Adrenal gland (tissue), 5 donors: Measurements from ENCODE around the gene DOCK10.

Experiments used
- POLR2A ChIP-seq, 2 donors: fragments of 450-650 bp; IDR thresholded peaks; one replicate each; pipeline ENCODE4 v1.6.1; 2017; ENCODE audit warnings: antibody characterized with exemption in 2 of 2, mild to moderate bottlenecking in 2 of 2, moderate library complexity in 1 of 2
- TF ChIP-seq, protein P1 (sequence below), 6 experiments: fragments of 450-650 bp in 4 of 6; fragments of 200-600 bp in 2 of 6; sonication (generic) in 1 of 6; IDR thresholded peaks; 1 replicate in 5 of 6; 2 replicates in 1 of 6; pipeline versions ENCODE4 v1.5.1 to v1.8.0; 2016 to 2021; ENCODE audit warnings: antibody characterized with exemption in 6 of 6, mild to moderate bottlenecking in 2 of 6, moderate library complexity in 1 of 6
- donor health status: DM: no; HTN: no; CAD: no.

GRCh38 chr2:224908818-224909217 is 133.4 kb downstream of the DOCK10 start:
- no peak for TF ChIP-seq POLR2A (IDR thresholded peaks at IDR 0.05)
- TF ChIP-seq, protein P1, sequence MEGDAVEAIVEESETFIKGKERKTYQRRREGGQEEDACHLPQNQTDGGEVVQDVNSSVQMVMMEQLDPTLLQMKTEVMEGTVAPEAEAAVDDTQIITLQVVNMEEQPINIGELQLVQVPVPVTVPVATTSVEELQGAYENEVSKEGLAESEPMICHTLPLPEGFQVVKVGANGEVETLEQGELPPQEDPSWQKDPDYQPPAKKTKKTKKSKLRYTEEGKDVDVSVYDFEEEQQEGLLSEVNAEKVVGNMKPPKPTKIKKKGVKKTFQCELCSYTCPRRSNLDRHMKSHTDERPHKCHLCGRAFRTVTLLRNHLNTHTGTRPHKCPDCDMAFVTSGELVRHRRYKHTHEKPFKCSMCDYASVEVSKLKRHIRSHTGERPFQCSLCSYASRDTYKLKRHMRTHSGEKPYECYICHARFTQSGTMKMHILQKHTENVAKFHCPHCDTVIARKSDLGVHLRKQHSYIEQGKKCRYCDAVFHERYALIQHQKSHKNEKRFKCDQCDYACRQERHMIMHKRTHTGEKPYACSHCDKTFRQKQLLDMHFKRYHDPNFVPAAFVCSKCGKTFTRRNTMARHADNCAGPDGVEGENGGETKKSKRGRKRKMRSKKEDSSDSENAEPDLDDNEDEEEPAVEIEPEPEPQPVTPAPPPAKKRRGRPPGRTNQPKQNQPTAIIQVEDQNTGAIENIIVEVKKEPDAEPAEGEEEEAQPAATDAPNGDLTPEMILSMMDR (IDR thresholded peaks at IDR 0.05) = no peak
